HG03378 (cell line): ENCODE data around the gene SLC26A8.
"Not testable (repeated sequence)": the region's sequence is repeated elsewhere in the genome, so short reads cannot be mapped to it uniquely, and the experiment has no call there.

Source experiments
- ATAC-seq: cut with Tn5 transposase; IDR thresholded peaks from one replicate; pipeline ENCODE4 v1.9.1; 2021; ENCODE audit warnings: mild to moderate bottlenecking, moderate library complexity; ENCODE audit not compliant: unreplicated experiment

Gene SLC26A8

GRCh38 chr6:35954333-35954732 is 70.1 kb downstream of the SLC26A8 start:
- ATAC-seq, result no peak

GRCh38 chr6:35948725-35949124 is 75.7 kb downstream of the SLC26A8 start:
- no peak for ATAC-seq

- ATAC-seq, result no peak
Measured at GRCh38 chr6:35945650-35946025, 78.8 kb downstream of the SLC26A8 start.

- ATAC-seq, result no peak
Measured at GRCh38 chr6:35943390-35943789, 81.1 kb downstream of the SLC26A8 start.

- ATAC-seq, result no peak
Measured at GRCh38 chr6:35942355-35942754, 82.1 kb downstream of the SLC26A8 start.

- ATAC-seq, result not testable (repeated sequence)
Measured at GRCh38 chr6:35941170-35941569, 83.3 kb downstream of the SLC26A8 start.

GRCh38 chr6:35940014-35940413 is 84.4 kb downstream of the SLC26A8 start:
- not testable (repeated sequence) for ATAC-seq

GRCh38 chr6:35939259-35939658 is 85.2 kb downstream of the SLC26A8 start:
- ATAC-seq, result not testable (repeated sequence)

- no peak for ATAC-seq
Measured at GRCh38 chr6:35936681-35937359, 87.6 kb downstream of the SLC26A8 start.

- ATAC-seq, result no peak
Measured at GRCh38 chr6:35935469-35935868, 89.0 kb downstream of the SLC26A8 start.

GRCh38 chr6:35933844-35934243 is 90.6 kb downstream of the SLC26A8 start:
- ATAC-seq, result no peak

GRCh38 chr6:35931873-35932272 is 92.6 kb downstream of the SLC26A8 start:
- not testable (repeated sequence) for ATAC-seq

- ATAC-seq, result no peak
Measured at GRCh38 chr6:35931120-35931561, 93.3 kb downstream of the SLC26A8 start.

- no peak for ATAC-seq
Measured at GRCh38 chr6:35929601-35930000, 94.8 kb downstream of the SLC26A8 start.

GRCh38 chr6:35926509-35927215 is 97.8 kb downstream of the SLC26A8 start:
- no peak for ATAC-seq

GRCh38 chr6:35925961-35926360 is 98.5 kb downstream of the SLC26A8 start:
- ATAC-seq, result no peak

- ATAC-seq, result no peak
Measured at GRCh38 chr6:35924146-35924545, 100.3 kb downstream of the SLC26A8 start.

GRCh38 chr6:35922139-35922554 is 102.3 kb downstream of the SLC26A8 start:
- ATAC-seq, result no peak

GRCh38 chr6:35920793-35921732 is 103.4 kb downstream of the SLC26A8 start, which contains the start of gene SRPK1:
Gene SRPK1, minus strand, starts transcription at chr6:35921098. Its CDS starts 42 bp downstream, at chr6:35921056.
- peak; percentile 47 for ATAC-seq

- no peak for ATAC-seq
Measured at GRCh38 chr6:35919827-35920751, 104.4 kb downstream of the SLC26A8 start.
